Epithelial cell of esophagus (primary cell): ENCODE data around the gene NOP16.

ENCODE experiments used
- DNase-seq: peaks from one replicate; pipeline ENCODE4 v3.0.0; 2010; ENCODE audit warnings: low read depth
- H3K4me3 ChIP-seq: 2 replicates; pipeline ENCODE4 v1.5.1; 2011; ENCODE audit warnings: mild to moderate bottlenecking, low read length, control low read depth
- CTCF ChIP-seq: IDR thresholded peaks from 2 replicates; pipeline ENCODE4 v1.5.1; 2011; ENCODE audit warnings: low read depth, mild to moderate bottlenecking, low read length, control low read depth, inconsistent platforms; ENCODE audit not compliant: insufficient read depth; ENCODE audit errors: missing control alignments

Gene NOP16

DNA sequence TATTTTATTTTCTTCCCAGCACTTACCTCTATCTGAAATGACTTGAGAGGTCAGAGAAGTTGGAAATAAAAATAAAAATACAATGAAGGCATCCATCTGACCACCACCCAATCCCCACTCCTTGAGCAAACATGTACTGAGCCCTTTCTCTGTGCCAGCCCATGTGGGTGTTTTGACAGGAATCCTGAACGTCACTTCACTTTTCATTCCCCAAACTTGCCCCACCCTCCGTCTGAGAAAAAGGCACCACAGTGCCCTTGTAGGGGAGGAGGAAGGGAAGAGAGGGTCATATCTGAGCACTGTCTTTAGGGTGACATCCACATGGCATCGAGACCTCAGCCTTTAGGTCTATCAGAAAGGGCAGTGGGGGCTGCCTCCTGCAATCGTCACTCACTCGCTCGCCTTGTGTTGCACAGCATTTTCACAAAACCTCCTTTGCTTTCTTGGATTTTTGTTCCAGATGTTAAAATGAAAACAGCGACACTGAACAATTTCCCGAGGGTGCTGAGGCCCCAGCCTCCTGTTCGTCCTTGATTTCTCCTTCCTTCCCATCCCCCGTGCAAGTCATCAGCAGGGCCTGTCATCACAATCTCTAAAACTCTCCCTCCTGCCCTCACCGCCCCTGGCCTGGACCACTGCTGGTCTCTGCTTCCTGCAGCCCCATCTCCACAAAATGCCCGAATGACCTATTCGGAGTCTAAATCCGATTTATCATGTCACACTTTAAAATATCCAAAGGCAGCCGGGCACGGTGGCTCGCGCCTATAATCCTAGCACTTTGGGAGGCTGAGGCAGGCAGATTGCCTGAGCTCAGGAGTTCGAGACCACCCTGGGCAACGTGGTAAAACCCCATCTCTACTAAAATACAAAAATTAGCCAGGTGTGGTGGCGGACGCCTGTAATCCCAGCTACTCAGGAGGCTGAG lies 13.1 kb upstream of the NOP16 start:
- no peak for DNase-seq
- H3K4me3 ChIP-seq = no peak overlapping the region
- no peak for TF ChIP-seq CTCF

- DNase-seq = peak; percentile 52
Observed at GRCh38 chr5:176400382-176401156, 12.2 kb upstream of the NOP16 start.

GRCh38 chr5:176397736-176398420 lies 9.5 kb upstream of the NOP16 start:
- TF ChIP-seq CTCF = no peak
- H3K4me3 ChIP-seq = no peak overlapping the region
- no peak for DNase-seq

More at GRCh38 chr5:176400382-176401156, 12.2 kb upstream of the NOP16 start:
- TF ChIP-seq CTCF = no peak
- no peak overlapping the region for H3K4me3 ChIP-seq

DNA sequence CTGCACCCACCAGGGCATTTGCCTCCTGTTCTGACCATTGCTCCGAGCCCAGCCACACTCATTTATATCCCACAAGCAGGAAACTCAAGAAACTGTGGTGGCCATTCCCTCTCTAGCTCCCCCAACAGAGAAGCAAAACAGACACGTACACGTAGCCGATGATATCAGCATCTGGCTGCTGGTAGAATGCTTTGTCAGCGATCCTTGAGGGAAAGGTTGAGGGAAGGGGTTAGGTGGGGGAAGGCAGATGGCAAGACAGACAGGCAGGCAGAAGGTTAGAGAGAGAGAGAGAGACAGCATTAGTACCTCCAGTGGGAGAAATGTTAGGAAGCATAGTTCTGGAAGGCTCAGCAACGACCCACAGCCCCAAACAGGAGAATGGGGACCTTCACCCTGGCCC lies 7.9 kb upstream of the NOP16 start:
- no peak for DNase-seq
- H3K4me3 ChIP-seq = no peak overlapping the region
- no peak for TF ChIP-seq CTCF

- DNase-seq = no peak
- no peak overlapping the region for H3K4me3 ChIP-seq
- no peak for TF ChIP-seq CTCF
Observed at GRCh38 chr5:176394881-176395675, 6.7 kb upstream of the NOP16 start.

DNA sequence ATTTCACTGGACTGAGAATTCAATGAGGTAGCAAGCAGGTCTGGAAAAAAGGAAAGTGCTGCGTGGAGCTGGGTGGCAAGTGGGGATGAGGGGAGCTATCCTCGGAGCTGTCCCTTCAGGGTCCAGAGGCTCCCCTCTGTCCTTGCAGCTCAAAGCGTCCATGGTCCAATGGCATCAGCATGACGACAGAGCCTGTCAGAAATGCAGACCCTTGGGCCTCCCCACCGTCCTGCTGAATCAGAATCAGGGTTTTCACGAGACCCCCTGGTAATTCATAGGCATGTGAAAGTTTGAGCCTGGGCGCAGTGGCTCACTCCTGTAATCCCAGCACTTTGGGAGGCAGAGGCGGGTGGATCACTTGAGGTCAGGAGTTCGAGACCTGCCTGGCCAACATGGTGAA lies 5.7 kb upstream of the NOP16 start:
- DNase-seq = no peak
- no peak for TF ChIP-seq CTCF
- H3K4me3 ChIP-seq = no peak overlapping the region
